HAP-1 (cell line): ENCODE data around the gene RNF212.
"Not testable (repeated sequence)": the region's sequence is repeated elsewhere in the genome, so short reads cannot be mapped to it uniquely, and the experiment has no call there.

Source experiments
- DNase-seq, 2 experiments: peaks; one replicate each; pipeline ENCODE4 v3.0.0-alpha.2; 2016 to 2020; ENCODE audit warnings: low spot score in 2 of 2
- H3K27me3 ChIP-seq: fragments of 250-450 bp; sonication (Bioruptor Pico); 2 replicates; pipeline ENCODE4 v1.5.1; 2020; ENCODE audit warnings: low read depth, mild to moderate bottlenecking, moderate library complexity
- H3K36me3 ChIP-seq: fragments of 250-450 bp; sonication (Bioruptor Pico); replicated peaks from 2 replicates; pipeline ENCODE4 v1.5.1; 2020; ENCODE audit warnings: mild to moderate bottlenecking
- H3K4me1 ChIP-seq: fragments of 250-450 bp; sonication (Bioruptor Pico); 2 replicates; pipeline ENCODE4 v1.5.1; 2020; ENCODE audit warnings: mild to moderate bottlenecking
- H3K4me3 ChIP-seq: fragments of 250-450 bp; sonication (Bioruptor Pico); 2 replicates; pipeline ENCODE4 v1.5.1; 2020; ENCODE audit warnings: mild to moderate bottlenecking, moderate library complexity
- H3K9me3 ChIP-seq: fragments of 250-450 bp; sonication (Bioruptor Pico); 2 replicates; pipeline ENCODE4 v1.5.1; 2020; ENCODE audit warnings: mild to moderate bottlenecking, moderate library complexity
- in situ Hi-C: fragments of 300-500 bp; cut with MboI; formaldehyde crosslinking; loops from 3 replicates; pipeline ENCODE4 v1.14.3; 2020; ENCODE audit warnings: low sequenced_read_pairs, inconsistent platforms, mixed read lengths

RNF212 gene

DNA sequence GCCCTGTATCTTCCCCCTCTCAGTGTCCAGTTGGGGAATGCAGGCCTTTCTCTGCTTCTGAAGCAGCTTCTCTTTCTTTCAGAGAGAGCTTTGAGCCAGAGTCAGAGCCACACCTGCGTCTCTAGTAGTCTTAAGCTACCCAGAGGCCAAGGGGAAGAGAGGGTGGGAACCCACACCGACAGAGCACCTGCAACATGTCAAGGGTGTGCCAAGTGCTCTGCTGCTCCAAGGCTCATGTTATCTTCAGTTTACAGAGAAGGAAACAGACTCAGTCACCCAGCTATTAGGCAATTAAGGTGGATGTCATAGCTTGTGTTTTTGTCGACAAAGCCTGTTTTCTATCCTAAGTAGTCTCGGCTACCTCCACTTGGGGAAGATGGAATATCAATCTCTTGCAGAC lies 22.7 kb upstream of the RNF212 start:
- H3K27me3 ChIP-seq = peaks cover 21% of the 10 kb centered on the region
- no peaks in the 10 kb centered on the region for H3K4me1 ChIP-seq
- no peaks in the 10 kb centered on the region for H3K36me3 ChIP-seq
- in situ Hi-C loops = loop anchor here (10.0 to 25.0 kb wide), 2 partner anchors 129 to 501 kb away; no protein-coding TSS in a partner anchor
- H3K4me3 ChIP-seq = no peak overlapping the region
- no peak for DNase-seq
- no peaks in the 10 kb centered on the region for H3K9me3 ChIP-seq

DNA sequence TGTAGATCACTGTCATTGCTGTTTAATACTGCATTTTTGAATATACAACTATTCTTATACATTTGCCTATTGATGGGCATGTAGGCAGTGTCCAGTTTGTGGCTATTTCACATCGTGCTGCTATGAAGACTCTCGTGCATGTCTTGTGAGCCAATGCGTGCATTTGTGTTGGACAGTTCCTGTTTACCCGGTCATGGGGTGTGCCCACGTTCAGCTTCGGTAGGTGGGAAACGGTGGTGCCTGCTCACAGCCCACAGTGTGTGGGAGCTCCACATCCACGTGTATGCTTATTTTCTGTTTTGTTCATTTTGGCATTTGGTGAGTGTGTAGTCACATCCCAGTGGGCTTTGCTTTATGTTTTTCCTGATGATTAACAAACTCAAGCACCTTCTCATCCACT lies 19.7 kb upstream of the RNF212 start:
- in situ Hi-C loops = loop anchor here (10.0 to 25.0 kb wide), 2 partner anchors 132 to 504 kb away; no protein-coding TSS in a partner anchor
- Histone ChIP-seq H3K27me3 (peaks cover 16% of the 10 kb centered on the region), H3K36me3 (no peaks in the 10 kb centered on the region), H3K4me3 (no peak overlapping the region), H3K4me1 (no peaks in the 10 kb centered on the region), H3K9me3 (no peaks in the 10 kb centered on the region)
- DNase-seq = no peak

- H3K4me1 ChIP-seq = no peaks in the 10 kb centered on the region
- no peaks in the 10 kb centered on the region for H3K36me3 ChIP-seq
- peak; percentile 48 to 72 for DNase-seq
- no peaks in the 10 kb centered on the region; the same call in none of the 2 replicates for H3K27me3 ChIP-seq
- no peak overlapping the region for H3K4me3 ChIP-seq
- H3K9me3 ChIP-seq = no peaks in the 10 kb centered on the region
- in situ Hi-C loops = loop anchor here (10.0 to 25.0 kb wide), 2 partner anchors 134 to 507 kb away; no protein-coding TSS in a partner anchor
Observed at GRCh38 chr4:1130316-1131186, 17.2 kb upstream of the RNF212 start.

DNA sequence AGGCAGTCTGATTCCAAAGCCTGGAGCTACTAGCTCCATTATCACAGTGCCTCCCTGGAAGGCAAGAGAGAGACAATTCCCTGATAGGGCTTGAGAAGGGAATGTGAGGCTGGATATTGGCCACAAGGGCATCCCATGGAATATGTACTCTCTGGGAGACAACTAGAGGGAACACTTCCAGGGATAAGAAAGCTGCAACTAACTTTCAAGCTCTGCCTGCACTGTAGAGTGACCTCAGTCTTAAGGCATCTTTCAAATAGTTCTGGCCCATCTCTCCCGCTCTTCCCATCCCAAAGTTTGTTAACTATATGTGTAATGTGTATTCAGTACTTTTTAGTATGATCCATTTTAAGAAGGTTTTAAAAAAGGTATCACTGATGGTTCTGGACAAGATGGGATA lies 13.1 kb upstream of the RNF212 start:
- in situ Hi-C loops = loop anchor here (25.0 kb wide), 1 partner anchor 511 kb away; no protein-coding TSS in a partner anchor

GRCh38 chr4:1125466-1125865 lies 12.1 kb upstream of the RNF212 start:
- in situ Hi-C loops = loop anchor here (25.0 kb wide), 1 partner anchor 512 kb away; no protein-coding TSS in a partner anchor
- not testable (repeated sequence) for H3K27me3 ChIP-seq, H3K36me3 ChIP-seq, H3K4me3 ChIP-seq, DNase-seq, H3K4me1 ChIP-seq, H3K9me3 ChIP-seq

More for the DNA sequence above, 13.1 kb upstream of the RNF212 start:
- Histone ChIP-seq H3K4me3 (no peak overlapping the region), H3K27me3 (0 out of 2 replicates have a peak, but pooled peaks cover 2% of the 10 kb centered on the region), H3K9me3 (no peaks in the 10 kb centered on the region), H3K4me1 (no peaks in the 10 kb centered on the region), H3K36me3 (no peaks in the 10 kb centered on the region)
- DNase-seq = no peak

DNA sequence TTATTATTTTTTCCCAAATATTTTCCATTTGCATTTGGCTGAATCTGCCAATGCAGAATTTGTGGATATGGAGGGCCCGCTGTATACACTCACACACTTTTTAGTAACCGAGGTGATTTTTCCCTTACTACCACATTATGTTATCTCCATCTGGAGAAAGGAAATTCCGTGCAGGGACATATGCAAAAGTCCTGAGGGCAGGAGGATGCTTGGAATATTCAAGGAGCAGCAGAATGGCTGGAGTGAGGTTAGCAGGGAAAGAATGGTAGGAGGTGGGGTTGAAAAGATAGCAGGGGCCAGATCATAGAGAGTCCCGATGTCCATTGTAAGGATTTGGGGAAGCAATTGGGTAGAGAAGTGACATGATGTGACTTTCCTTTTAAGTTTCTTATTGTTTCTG lies 11.5 kb upstream of the RNF212 start:
- H3K4me3 ChIP-seq = no peak overlapping the region
- H3K4me1 ChIP-seq = no peaks in the 10 kb centered on the region
- H3K36me3 ChIP-seq = no peaks in the 10 kb centered on the region
- no peak for DNase-seq
- in situ Hi-C loops = loop anchor here (25.0 kb wide), 1 partner anchor 512 kb away; no protein-coding TSS in a partner anchor
- 0 out of 2 replicates have a peak, but pooled peaks cover 2% of the 10 kb centered on the region for H3K27me3 ChIP-seq
- H3K9me3 ChIP-seq = no peaks in the 10 kb centered on the region

DNA sequence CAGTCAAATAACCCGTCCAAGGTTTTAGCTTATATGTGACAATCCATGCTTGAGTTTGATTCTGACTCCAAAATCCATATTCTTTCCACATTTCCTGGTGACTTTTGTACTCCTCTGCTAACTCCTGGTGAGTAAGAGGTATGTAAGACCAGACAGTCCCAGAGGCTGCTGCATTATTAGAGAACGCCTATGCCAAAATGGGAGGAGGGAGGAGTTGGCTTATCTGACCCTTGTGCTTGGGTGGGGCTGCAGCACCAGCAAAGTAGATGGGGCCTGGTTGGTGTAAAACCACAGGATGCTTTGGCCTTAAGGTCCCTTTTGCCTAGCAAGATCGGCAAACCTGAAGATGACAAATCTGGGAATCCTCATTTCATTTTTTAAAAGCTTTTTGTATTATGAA lies 9.1 kb upstream of the RNF212 start:
- Histone ChIP-seq H3K4me1 (no peaks in the 10 kb centered on the region), H3K4me3 (no peak overlapping the region), H3K9me3 (no peaks in the 10 kb centered on the region), H3K36me3 (no peaks in the 10 kb centered on the region), H3K27me3 (peaks cover 2% of the 10 kb centered on the region; the same call in 1 of the 2 replicates)
- DNase-seq = no peak
- in situ Hi-C loops = no loop called here

DNA sequence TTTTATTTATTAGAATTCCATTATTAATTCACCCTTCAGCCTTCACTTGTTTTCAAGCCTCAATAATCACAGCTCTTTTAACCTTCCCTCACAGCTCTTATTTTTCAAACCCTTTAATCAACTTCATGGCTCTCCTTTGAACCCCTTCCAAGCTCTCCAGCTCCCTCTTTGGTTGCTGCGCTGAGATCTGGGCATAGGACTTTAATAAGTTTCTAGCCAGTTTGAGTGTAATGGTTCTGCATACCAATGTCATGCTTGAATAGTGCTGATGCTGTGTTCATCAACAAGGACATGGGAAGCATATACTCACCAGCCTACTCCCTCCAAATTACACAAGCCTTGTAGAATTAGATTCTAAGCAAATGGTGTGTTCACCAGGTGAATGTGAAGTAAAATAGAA lies 3.5 kb upstream of the RNF212 start:
- H3K9me3 ChIP-seq = no peaks in the 10 kb centered on the region
- no peaks in the 10 kb centered on the region for H3K4me1 ChIP-seq
- DNase-seq = no peak
- in situ Hi-C loops = no loop called here
- H3K4me3 ChIP-seq = no peak overlapping the region
- H3K36me3 ChIP-seq = no peaks in the 10 kb centered on the region
- H3K27me3 ChIP-seq = peaks cover 10% of the 10 kb centered on the region; the same call in 1 of the 2 replicates

DNA sequence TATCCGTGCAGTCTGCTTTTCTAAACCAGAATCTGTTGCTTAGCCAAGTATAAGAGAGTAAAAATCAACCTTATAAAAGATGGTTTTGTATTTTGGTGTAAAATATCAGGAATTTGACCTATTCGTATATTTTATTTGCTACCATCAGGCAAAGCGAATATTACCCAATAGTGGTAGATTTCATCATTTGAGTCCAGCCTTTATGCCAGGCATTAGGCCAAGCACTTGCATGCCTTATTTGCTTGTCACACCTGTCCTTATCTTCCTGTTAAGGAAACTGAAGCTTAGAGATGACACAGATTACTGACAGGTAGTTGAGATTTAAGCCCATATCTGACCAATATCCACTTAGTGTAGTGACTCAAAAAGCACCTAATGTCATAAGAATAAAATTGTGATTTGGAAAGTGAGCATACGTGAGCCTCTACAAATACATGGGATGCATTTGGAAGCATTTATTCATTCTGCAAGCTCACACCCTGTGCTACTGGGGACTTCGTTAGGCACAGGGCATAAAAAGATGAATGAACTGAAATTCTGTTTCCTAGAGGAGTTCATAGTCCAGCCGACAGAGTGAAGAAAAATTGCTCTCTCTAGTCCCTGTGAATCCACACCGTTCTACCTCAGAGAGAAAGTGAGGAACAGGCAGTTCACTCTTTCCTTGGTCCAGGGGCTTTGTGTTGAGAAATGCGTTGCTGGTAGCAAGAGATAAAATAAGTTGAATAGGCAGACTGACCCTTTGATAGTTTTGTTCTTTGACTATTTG lies 2.3 kb upstream of the RNF212 start:
- Histone ChIP-seq H3K36me3 (no peaks in the 10 kb centered on the region), H3K27me3 (peaks cover 16% of the 10 kb centered on the region)
- in situ Hi-C loops = no loop called here

DNA sequence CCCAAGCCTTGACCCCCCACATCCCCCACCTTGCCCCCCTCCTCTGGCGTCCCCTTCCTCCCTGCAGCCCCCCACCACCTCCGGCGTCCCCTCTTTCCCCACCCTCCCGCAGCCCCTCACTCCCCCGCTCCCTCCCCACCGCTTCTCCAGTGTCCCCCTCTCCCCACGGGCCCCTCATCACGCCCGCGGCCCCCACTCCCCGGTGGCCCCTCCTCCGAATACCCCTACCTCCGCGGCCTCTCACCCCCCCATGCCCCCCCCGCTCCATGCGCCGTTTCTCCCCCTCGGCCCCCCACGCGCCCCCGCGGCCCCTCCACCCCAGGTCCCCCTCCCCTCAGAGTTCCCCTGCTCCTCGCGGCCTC lies 562 bp downstream of the RNF212 start:
- no peak for DNase-seq
- Histone ChIP-seq H3K36me3 (no peaks in the 10 kb centered on the region), H3K4me1 (no peaks in the 10 kb centered on the region; the same call in 1 of the 2 replicates), H3K9me3 (no peaks in the 10 kb centered on the region), H3K27me3 (peaks cover 18% of the 10 kb centered on the region), H3K4me3 (no peak overlapping the region)
- in situ Hi-C loops = no loop called here

More for the DNA sequence above, 2.3 kb upstream of the RNF212 start:
- H3K9me3 ChIP-seq = no peaks in the 10 kb centered on the region
- DNase-seq = no peak
- no peaks in the 10 kb centered on the region for H3K4me1 ChIP-seq
- H3K4me3 ChIP-seq = no peak overlapping the region

DNA sequence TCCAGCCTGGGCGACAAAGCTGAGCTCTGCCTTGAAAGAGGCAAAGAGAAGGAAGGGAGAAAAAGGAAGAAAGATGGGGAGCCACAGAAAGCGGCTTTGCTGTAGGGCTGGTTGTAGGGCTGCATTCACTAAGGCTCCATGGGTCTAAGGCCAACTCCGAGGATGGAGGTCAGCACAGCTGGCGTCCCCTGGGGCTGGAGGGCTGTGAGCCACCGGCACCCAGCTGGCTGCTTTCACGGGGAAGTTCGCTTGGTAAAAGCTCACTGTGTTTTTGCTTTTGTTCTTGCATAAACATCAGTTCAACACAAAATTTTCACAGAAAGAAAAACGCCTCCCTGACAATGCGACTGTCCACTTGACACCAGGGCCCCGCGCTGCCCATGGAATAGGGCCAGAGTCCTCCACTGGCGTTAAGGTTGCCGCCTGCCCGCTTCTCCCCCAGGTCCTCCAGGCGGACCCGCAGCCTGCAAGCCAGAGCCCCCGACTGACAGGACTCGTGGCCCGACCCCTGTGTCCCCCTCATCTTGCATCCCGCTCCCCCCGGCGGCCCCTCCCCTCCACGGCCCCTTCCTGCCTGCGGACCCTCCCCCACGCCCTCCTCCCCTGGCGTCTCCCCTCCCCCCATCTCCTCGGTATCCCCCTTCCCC lies 1.1 kb downstream of the RNF212 start:
- no peaks in the 10 kb centered on the region for H3K9me3 ChIP-seq
- no peak overlapping the region for H3K4me3 ChIP-seq
- in situ Hi-C loops = no loop called here
- H3K4me1 ChIP-seq = no peaks in the 10 kb centered on the region; the same call in 1 of the 2 replicates
- no peak for DNase-seq
- H3K27me3 ChIP-seq = peaks cover 18% of the 10 kb centered on the region
- no peaks in the 10 kb centered on the region for H3K36me3 ChIP-seq

- Histone ChIP-seq H3K9me3 (no peaks in the 10 kb centered on the region), H3K4me1 (no peaks in the 10 kb centered on the region; the same call in 1 of the 2 replicates), H3K36me3 (no peaks in the 10 kb centered on the region), H3K4me3 (no peak overlapping the region), H3K27me3 (peaks cover 9% of the 10 kb centered on the region)
- in situ Hi-C loops = no loop called here
- no peak for DNase-seq
Observed at GRCh38 chr4:1111259-1111809, 2.0 kb downstream of the RNF212 start.

GRCh38 chr4:1109898-1110506 lies 3.4 kb downstream of the RNF212 start:
- in situ Hi-C loops = no loop called here
- Histone ChIP-seq H3K36me3 (no peaks in the 10 kb centered on the region), H3K4me3 (no peak overlapping the region), H3K27me3 (peaks cover 8% of the 10 kb centered on the region; the same call in 1 of the 2 replicates), H3K9me3 (no peaks in the 10 kb centered on the region), H3K4me1 (no peaks in the 10 kb centered on the region; the same call in 1 of the 2 replicates)
- peak in 1 of 2 experiments; percentile 61 for DNase-seq
